Measurements from ENCODE around the gene SEPTIN2.

Gene SEPTIN2

GRCh38 chr2:241314226-241315092 lies 1.3 kb upstream of the SEPTIN2 start:
- Histone ChIP-seq H3K27me3 (ENCODE audit: insufficient read depth, low read length, poor library complexity) (no peaks in the 10 kb centered on the region), H3K27ac (ENCODE audit: low read length) (peak overlapping the region; percentile 99), H3K4me2 (ENCODE audit: insufficient read depth, low read length) (peak overlapping the region; percentile 67), H3K9ac (ENCODE audit: low read depth, low read length) (peak overlapping the region; percentile 82), H2AFZ (ENCODE audit: low read depth, low read length) (peak overlapping the region; percentile 86), H3K36me3 (ENCODE audit: insufficient read depth, low read length) (peaks cover 16% of the 10 kb centered on the region; the same call in 1 of the 2 replicates), H3K9me3 (ENCODE audit: insufficient read depth, low read length, severe bottlenecking) (no peaks in the 10 kb centered on the region), H3K4me1 (ENCODE audit: insufficient read depth, low read length) (peaks cover 79% of the 10 kb centered on the region), H3K4me3 (ENCODE audit: low read depth in 1 of 2, low read length in 2 of 2) (peak overlapping the region; percentile 75 to 88), H4K20me1 (ENCODE audit: insufficient read depth, low read length) (peaks cover 46% of the 10 kb centered on the region), H3K79me2 (ENCODE audit: insufficient read depth, low read length) (peaks cover 96% of the 10 kb centered on the region)
- TF ChIP-seq EZH2 (IDR thresholded peaks at IDR 0.05; ENCODE audit: borderline replicate concordance, low read depth, low read length, severe bottlenecking) (no peak), CTCF (IDR thresholded peaks at IDR 0.05; ENCODE audit: borderline replicate concordance, extremely low read depth, low read length, poor library complexity, severe bottlenecking) (no peak)
- ATAC-seq (ENCODE audit: insufficient read depth, low read depth): no peak
- no peak for DNase-seq

GRCh38 chr2:241315093-241315878 lies 439 bp upstream of the SEPTIN2 start, which contains the start of gene HDLBP:
HDLBP (minus strand) TSS chr2:241315672; CDS start chr2:241266869, 48,803 bp downstream.
- Histone ChIP-seq H3K4me3 (ENCODE audit: low read depth in 1 of 2, low read length in 2 of 2) (peak within 1 kb of the TSS; percentile 75 to 88), H3K27me3 (ENCODE audit: insufficient read depth, low read length, poor library complexity) (no peaks in the 10 kb centered on the region), H3K4me2 (ENCODE audit: insufficient read depth, low read length) (peak within 1 kb of the TSS; percentile 72), H2AFZ (ENCODE audit: low read depth, low read length) (peak within 1 kb of the TSS; percentile 86), H4K20me1 (ENCODE audit: insufficient read depth, low read length) (peaks cover 51% of the 10 kb centered on the region), H3K27ac (ENCODE audit: low read length) (peak within 1 kb of the TSS; percentile 99), H3K4me1 (ENCODE audit: insufficient read depth, low read length) (peaks cover 79% of the 10 kb centered on the region), H3K79me2 (ENCODE audit: insufficient read depth, low read length) (peaks cover 96% of the 10 kb centered on the region), H3K9me3 (ENCODE audit: insufficient read depth, low read length, severe bottlenecking) (no peaks in the 10 kb centered on the region), H3K9ac (ENCODE audit: low read depth, low read length) (peak within 1 kb of the TSS; percentile 82), H3K36me3 (ENCODE audit: insufficient read depth, low read length) (peaks cover 24% of the 10 kb centered on the region)
- peak; percentile 83 for ATAC-seq (ENCODE audit: insufficient read depth, low read depth)
- peak; percentile 100 for DNase-seq
- TF ChIP-seq CTCF (IDR thresholded peaks at IDR 0.05; ENCODE audit: borderline replicate concordance, extremely low read depth, low read length, poor library complexity, severe bottlenecking) (peak; percentile 87), EZH2 (IDR thresholded peaks at IDR 0.05; ENCODE audit: borderline replicate concordance, low read depth, low read length, severe bottlenecking) (no peak)

DNA sequence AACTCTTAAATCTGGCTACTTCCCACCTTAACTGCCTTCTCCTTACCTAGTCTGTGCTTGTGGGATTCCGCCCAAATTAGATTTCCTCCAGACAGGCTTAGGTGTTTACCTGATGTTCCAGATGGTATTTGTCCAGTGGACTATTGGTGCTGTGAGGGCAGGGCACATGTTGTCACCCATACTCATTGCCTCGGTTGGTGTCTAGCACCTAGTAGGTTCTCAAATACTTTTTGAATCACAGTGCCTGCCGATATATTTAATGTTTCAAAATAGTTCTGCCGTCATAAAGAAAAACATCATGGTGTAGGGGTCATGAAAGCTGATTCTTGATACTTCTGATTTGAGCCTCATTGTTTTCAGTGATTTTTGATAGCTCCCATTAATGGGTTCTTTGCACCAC lies 1.1 kb downstream of the SEPTIN2 start:
- Histone ChIP-seq H3K27me3 (ENCODE audit: insufficient read depth, low read length, poor library complexity) (no peaks in the 10 kb centered on the region), H3K27ac (ENCODE audit: low read length) (peak overlapping the region; percentile 89), H3K4me2 (ENCODE audit: insufficient read depth, low read length) (peak overlapping the region; percentile 72), H3K79me2 (ENCODE audit: insufficient read depth, low read length) (peaks cover 96% of the 10 kb centered on the region), H3K9me3 (ENCODE audit: insufficient read depth, low read length, severe bottlenecking) (no peaks in the 10 kb centered on the region), H4K20me1 (ENCODE audit: insufficient read depth, low read length) (peaks cover 53% of the 10 kb centered on the region), H3K4me3 (ENCODE audit: low read depth in 1 of 2, low read length in 2 of 2) (peak overlapping the region; percentile 50 to 80; a peak in 3 of 4 replicates), H3K4me1 (ENCODE audit: insufficient read depth, low read length) (peaks cover 80% of the 10 kb centered on the region), H2AFZ (ENCODE audit: low read depth, low read length) (peak overlapping the region; percentile 64; the same call in 1 of the 2 replicates), H3K9ac (ENCODE audit: low read depth, low read length) (peak overlapping the region; percentile 82), H3K36me3 (ENCODE audit: insufficient read depth, low read length) (peaks cover 31% of the 10 kb centered on the region)
- ATAC-seq (ENCODE audit: insufficient read depth, low read depth): no peak
- no peak for DNase-seq
- TF ChIP-seq CTCF (IDR thresholded peaks at IDR 0.05; ENCODE audit: borderline replicate concordance, extremely low read depth, low read length, poor library complexity, severe bottlenecking): no peak
- no peak for TF ChIP-seq EZH2 (IDR thresholded peaks at IDR 0.05; ENCODE audit: borderline replicate concordance, low read depth, low read length, severe bottlenecking)
